Hematopoietic multipotent progenitor cell treated with erythropoietin and hydrocortisone succinate and interleukin-3 and kit ligand, for 8 days (in vitro differentiated cells): ENCODE results near the gene COPS8.

Experiments used
- DNase-seq: peaks from one replicate; pipeline ENCODE4 v3.0.0-alpha.2; 2015

COPS8 gene

GRCh38 chr2:237085248-237086221 is at the start of gene COPS8:
Gene COPS8 (plus strand): TSS chr2:237085889. CDS start chr2:237085965, 76 bp downstream.
- peak; percentile 89 for DNase-seq

DNA sequence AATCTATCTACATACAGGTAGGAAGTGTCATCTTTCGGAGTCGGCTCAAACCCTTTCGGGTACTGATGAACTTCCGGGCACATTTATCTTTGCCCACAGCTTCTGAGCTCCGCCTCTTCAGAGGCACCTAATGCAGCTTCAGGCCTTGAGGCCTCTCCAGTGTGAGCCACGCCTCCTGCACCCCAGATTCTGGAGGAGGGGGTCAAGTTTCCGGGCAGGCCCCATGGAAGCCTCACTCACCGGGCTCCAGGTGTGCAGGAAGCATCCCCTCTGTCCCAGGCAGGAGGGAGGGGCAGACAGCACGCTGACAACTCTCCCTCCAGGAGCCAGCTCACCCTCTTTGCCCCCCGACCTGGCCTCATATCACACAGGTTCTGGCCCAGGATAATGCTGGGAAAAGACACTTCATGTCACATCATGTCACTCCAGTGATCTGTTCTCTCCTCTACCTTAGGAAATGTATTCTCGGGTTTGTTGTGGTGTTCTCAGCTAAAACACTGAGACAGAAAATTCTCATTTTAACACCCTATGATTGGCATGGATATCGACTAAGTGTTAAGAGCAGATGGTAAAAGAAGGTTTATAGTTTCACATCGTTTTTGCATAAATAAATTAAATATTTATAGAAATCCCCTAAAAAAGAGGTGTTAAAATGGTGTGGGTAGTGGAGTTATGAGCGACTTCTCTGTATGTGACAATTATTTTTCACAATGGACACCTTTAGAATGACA is 46.2 kb upstream of the COPS8 start:
- DNase-seq, result no peak

- DNase-seq, result no peak
Observed at GRCh38 chr2:237041231-237041630, 44.5 kb upstream of the COPS8 start.

DNA sequence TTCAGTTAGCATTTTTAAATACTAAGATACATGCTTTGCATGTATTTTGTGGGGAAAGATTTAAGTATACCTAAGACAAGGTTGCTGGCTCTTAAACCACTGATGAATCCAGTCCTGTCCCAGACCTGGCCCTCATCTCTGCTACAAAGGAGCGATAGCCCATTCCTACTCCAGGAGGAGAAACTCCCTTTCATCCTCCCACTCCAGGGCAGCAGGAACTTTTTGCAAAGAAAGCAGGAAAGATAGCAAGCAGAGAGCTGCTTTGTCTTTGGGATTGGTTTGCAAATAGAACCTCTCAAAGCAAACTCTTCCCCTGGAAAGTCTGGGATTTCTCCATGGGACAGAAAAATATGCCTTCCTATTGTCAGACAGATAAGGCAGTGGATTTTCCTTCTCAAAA is 43.6 kb upstream of the COPS8 start:
- DNase-seq, result no peak

DNA sequence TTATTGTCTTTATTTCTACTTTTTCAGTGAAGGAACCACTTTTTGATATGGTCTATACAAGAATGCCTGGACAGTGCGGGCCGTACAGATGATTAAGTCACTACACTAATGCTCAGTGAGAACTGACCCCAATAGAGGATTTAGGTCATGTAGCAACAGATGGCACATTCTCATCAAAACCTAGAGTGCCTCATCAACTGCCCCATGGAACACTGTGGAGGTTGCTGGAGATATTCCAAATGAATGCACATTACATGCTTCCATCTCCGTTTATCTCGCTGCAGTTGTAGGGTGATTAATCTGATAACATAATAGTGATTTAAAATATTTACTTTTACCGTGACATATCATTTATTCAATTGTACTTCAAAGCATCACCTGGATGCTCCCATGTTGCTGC is 41.8 kb upstream of the COPS8 start:
- no peak for DNase-seq

DNA sequence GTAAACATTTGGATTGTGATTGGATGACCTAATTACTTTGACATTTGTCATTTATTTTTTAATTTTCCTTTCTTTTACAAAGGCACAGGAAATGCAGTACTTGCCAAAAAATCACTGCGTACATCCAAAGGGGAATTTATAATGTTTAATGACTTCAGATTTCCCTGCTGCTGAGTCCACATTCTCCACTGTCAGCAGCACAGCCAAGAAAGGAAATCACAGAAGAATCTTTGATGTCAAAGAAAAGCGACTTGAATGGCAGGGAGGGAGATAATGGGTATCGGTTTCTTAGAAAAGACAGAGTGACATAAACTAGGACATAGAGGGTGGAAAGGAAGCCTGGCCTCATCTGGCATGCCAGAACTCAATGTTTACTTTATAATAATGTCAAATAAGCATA is 41.4 kb upstream of the COPS8 start:
- DNase-seq, result no peak

DNA sequence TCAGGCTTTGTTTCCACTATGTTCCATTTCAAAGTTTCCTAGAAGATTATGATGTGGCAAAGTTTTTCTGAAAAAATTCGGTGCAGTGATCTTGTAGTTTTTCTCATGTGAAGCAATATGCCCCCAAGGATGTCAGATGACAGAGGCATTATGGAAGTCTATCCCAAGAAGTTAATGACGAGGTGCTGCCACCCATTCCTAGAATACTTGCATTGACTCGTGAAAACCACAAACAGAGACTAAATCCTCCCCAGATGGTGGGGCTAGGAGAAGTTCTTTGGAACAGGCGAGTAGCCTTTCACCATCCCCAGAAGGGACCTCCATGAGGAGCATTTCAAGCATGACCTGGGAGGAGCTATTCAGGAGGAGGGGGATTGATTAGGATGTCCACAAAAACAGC is 40.2 kb upstream of the COPS8 start:
- no peak for DNase-seq

- no peak for DNase-seq
Observed at GRCh38 chr2:237048595-237048994, 37.1 kb upstream of the COPS8 start.

DNA sequence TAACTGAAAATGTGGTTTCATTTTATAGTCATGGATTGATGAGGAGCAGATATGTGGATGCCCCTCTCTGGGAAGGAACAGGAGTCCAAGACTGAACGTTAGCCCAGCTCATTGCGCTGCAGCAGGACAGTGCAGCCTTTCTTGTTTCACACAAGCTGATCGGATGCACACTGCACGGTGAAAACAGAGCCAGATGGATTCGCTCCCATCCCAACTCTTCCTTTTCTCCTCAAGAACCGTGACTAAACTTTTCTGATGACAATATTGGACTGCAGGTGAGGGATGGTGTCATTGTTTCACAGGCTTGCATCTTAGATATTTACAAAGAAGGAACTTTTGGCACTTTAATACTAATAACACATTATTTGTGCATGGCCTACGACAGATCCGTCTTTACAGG is 33.8 kb upstream of the COPS8 start:
- DNase-seq, result no peak

- no peak for DNase-seq
Observed at GRCh38 chr2:237053066-237053465, 32.6 kb upstream of the COPS8 start.

DNA sequence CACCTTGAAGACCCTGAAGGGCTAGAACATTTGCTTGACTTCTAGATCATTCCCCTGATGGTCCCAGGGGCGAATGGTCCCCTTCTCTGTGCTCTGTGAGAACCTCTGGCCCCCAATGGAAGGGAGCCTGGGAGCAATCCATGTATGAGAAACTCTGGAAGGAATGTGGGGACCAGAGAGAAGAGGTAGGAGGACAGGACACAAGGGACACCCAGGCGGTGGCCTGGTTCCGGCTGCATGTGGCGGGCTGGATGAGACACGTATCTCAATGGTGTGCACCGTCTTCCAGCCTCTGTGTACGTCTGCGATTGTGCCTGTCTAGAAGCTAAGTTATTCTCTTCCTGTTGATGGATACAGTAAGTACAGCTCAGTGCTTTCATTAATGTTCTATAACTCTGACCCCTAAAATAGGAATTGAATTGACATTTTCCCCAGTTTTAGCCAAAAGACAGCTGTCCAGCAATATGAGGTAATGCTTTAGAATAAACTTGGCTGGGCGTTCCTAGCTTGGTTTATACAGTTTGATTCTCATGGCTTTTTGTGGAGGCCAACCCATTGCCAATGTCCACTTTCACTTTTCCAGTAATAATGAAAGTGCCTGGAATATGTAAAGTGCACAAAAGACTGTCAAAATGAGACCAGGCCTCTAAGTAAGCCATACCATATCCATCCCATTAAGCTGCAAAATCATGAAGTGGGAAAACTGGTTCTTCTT is 30.1 kb upstream of the COPS8 start:
- no peak for DNase-seq

GRCh38 chr2:237056287-237056875 is 29.3 kb upstream of the COPS8 start:
- DNase-seq, result no peak

- no peak for DNase-seq
Observed at GRCh38 chr2:237057107-237057506, 28.6 kb upstream of the COPS8 start.

DNA sequence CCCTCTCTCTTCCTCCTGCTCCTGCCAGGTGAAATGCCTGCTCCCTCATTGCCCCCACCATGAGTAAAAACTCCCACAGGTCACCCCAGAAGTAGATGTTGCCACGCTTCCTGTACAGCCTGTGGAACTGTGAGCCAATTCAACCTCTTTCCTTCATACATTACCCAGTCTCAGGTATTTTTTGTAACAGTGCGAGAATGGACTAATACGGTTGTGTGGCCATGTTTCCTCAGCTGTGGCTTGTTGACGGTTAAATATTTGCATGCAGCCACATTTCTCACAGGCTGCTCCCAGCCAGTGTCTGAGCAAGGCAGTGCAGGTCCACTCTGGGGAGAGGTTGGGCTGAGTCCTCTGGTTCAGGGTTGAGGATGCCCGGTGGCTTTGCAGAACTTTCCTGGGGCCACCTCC is 27.8 kb upstream of the COPS8 start:
- no peak for DNase-seq

GRCh38 chr2:237058423-237058822 is 27.3 kb upstream of the COPS8 start:
- no peak for DNase-seq

- no peak for DNase-seq
Observed at GRCh38 chr2:237059155-237059875, 26.4 kb upstream of the COPS8 start.

DNA sequence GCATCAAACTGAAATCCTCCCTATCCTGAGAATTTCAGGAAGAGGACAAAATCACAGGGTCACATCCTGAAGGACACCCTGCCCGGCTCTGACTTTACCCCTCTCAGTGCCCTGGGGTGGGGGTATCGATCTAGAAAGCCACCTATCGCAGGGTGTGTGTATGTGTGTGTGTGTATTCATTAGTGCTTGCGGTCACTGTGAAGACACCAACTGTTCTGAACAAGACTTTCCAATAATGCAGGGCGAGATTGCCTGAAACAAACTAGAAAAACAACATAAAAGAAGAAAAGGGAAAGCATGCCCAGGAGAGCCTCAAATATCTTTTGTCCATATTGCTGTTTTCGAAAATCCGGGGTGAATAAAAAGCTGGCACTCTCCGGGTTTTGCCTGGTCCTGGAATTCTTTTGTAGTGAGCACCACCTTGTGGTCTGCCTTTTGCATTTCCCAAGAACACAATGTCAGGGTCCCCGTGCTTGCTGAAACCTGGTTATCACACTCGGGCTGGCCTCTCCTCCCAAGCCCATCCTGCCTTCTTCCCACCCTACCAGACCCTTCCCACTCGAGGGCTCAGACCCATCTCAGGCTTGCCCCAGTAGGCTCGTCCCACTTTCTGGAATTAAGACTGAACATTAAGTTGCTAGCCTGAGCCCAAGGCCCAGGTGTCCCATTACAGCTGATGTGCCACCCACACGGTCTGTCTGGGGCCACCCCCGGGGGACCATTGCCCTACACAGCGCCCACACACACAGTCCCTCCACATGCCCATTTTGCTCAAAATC is 25.0 kb upstream of the COPS8 start:
- peak; percentile 41 for DNase-seq

DNA sequence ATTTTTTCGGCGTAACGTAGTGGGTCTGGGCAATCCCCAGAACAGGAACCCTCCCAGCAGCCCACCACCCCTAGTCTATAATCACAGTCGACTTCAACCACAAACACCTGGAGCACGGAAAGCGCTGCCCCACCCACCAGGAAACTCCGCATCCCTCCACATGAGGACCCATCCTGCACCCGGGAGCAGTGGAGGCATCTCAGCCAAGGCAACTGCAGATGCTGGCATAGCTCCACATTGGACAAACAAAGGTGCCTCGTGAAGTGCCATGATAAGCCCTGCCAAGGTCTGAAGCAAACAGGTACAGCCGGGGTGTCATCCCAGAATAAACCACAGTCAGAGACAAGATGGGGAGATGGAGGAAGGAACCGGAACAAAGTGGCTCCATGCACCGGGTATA is 24.3 kb upstream of the COPS8 start:
- no peak for DNase-seq

DNA sequence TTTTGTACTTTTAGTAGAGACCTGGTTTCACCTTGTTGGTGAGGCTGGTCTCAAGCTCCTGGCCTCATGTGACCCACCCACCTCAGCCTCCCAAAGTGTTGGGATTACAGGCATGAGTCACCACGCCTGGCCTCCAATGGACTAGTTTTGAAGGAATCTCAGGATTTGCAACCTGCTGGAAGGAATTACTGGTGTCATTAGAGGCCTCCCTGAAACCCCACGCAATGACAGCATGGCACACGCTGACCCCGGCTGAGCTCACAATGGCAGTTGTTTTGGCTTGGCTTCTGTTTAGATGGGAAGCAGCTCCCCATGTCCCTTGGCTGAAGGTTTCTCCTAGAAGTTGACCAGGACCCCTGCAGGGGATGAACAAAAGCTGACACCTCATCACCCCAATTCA is 23.1 kb upstream of the COPS8 start:
- DNase-seq, result no peak

- no peak for DNase-seq
Observed at GRCh38 chr2:237064203-237065070, 21.3 kb upstream of the COPS8 start.

- no peak for DNase-seq
Observed at GRCh38 chr2:237065071-237065377, 20.7 kb upstream of the COPS8 start.
